ENCODE data around the gene CPPED1.

Gene CPPED1

GRCh38 chr16:12744860-12745259 is 58.8 kb downstream of the CPPED1 start:
- no peak for TF ChIP-seq EZH2phosphoT487 (IDR thresholded peaks at IDR 0.05; ENCODE audit: borderline replicate concordance, low read length)
- no peak for TF ChIP-seq CTCF (IDR thresholded peaks at IDR 0.05; ENCODE audit: low read depth, low read length, poor library complexity, severe bottlenecking)
- Histone ChIP-seq H3K4me1 (ENCODE audit: control insufficient read depth, low read length) (no peaks in the 10 kb centered on the region), H3K36me3 (ENCODE audit: control insufficient read depth, low read length) (no peaks in the 10 kb centered on the region), H3F3A (ENCODE audit: control insufficient read depth, insufficient read depth) (no peaks in the 10 kb centered on the region), H3K9me2 (replicated peaks; ENCODE audit: control insufficient read depth, low read length) (no peaks in the 10 kb centered on the region), H3K4me3 (ENCODE audit: low read length) (no peak overlapping the region), H3K27ac (ENCODE audit: low read depth, low read length) (no peak overlapping the region), H3K27me3 (ENCODE audit: control insufficient read depth, low read length) (no peaks in the 10 kb centered on the region), H3K9me3 (ENCODE audit: control insufficient read depth, insufficient read depth, low read length) (peaks cover 5% of the 10 kb centered on the region; the same call in 1 of the 2 replicates), H3K4me2 (ENCODE audit: low read length) (no peak overlapping the region), H4K20me1 (ENCODE audit: control insufficient read depth, insufficient read depth, low read depth, low read length) (no peaks in the 10 kb centered on the region), H3K79me2 (ENCODE audit: control insufficient read depth, low read length) (no peaks in the 10 kb centered on the region)

DNA sequence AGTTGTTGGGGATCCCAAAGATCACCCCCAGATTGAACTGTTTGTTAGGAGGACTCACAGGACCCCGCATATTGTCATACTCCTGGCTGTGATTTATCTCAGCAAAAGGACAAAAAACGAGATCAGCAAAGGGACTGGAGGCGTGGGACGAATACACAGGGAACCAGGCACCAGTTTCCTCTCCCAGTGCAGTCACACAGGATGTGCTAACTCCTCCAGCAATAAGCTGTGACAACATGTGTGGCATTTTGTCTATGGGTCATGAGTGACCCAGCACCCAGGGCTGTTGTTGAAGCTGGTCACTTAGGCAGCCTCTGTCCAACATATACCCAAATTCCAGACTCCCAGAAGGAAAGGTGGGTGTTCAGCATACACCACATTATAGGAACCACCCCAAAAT is 60.9 kb downstream of the CPPED1 start:
- Histone ChIP-seq H3K27ac (ENCODE audit: low read depth, low read length) (no peak overlapping the region), H3K9me3 (ENCODE audit: control insufficient read depth, insufficient read depth, low read length) (peaks cover 5% of the 10 kb centered on the region; the same call in 1 of the 2 replicates), H3K36me3 (ENCODE audit: control insufficient read depth, low read length) (no peaks in the 10 kb centered on the region), H3K4me2 (ENCODE audit: low read length) (no peak overlapping the region), H3K4me3 (ENCODE audit: low read length) (no peak overlapping the region), H3K9me2 (replicated peaks; ENCODE audit: control insufficient read depth, low read length) (no peaks in the 10 kb centered on the region), H3F3A (ENCODE audit: control insufficient read depth, insufficient read depth) (no peaks in the 10 kb centered on the region), H3K27me3 (ENCODE audit: control insufficient read depth, low read length) (no peaks in the 10 kb centered on the region), H3K4me1 (ENCODE audit: control insufficient read depth, low read length) (no peaks in the 10 kb centered on the region), H4K20me1 (ENCODE audit: control insufficient read depth, insufficient read depth, low read depth, low read length) (no peaks in the 10 kb centered on the region), H3K79me2 (ENCODE audit: control insufficient read depth, low read length) (no peaks in the 10 kb centered on the region)
- TF ChIP-seq CTCF (IDR thresholded peaks at IDR 0.05; ENCODE audit: low read depth, low read length, poor library complexity, severe bottlenecking) (no peak), EZH2phosphoT487 (IDR thresholded peaks at IDR 0.05; ENCODE audit: borderline replicate concordance, low read length) (no peak)

DNA sequence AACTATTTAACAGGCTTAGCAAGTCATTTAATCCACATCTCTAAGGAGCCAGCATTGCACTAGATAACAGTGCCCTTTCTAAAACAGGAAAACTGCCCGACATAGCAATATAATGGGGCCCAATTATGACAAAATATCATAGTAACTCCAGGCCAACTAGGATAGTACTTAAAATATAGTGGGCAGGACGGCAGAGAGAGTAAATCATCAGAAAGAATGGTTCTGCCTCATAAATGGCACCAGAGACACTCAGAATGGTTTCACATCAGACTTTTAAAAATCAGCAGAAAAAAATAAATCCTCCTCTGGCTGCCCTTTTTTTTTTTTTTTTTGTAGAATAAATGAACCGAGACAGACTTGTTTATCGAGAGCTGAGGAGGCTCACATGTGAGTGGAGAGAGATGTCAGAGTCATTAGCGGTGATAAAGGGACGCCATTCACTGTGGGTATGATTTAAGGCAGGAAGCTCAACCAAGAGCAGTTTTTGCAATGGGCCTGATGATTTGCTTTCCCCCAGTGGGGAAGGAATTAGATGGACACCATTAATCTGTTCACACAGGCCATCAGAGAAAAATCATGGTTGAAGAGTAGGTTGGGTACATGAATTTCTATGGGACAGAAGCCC is 62.6 kb downstream of the CPPED1 start:
- Histone ChIP-seq H3K9me3 (ENCODE audit: control insufficient read depth, insufficient read depth, low read length) (peaks cover 5% of the 10 kb centered on the region; the same call in 1 of the 2 replicates), H3K4me2 (ENCODE audit: low read length) (no peak overlapping the region), H3K36me3 (ENCODE audit: control insufficient read depth, low read length) (no peaks in the 10 kb centered on the region), H3K9me2 (replicated peaks; ENCODE audit: control insufficient read depth, low read length) (no peaks in the 10 kb centered on the region), H3K4me3 (ENCODE audit: low read length) (no peak overlapping the region), H3K27me3 (ENCODE audit: control insufficient read depth, low read length) (no peaks in the 10 kb centered on the region), H3K79me2 (ENCODE audit: control insufficient read depth, low read length) (no peaks in the 10 kb centered on the region), H3F3A (ENCODE audit: control insufficient read depth, insufficient read depth) (no peaks in the 10 kb centered on the region), H3K4me1 (ENCODE audit: control insufficient read depth, low read length) (no peaks in the 10 kb centered on the region), H4K20me1 (ENCODE audit: control insufficient read depth, insufficient read depth, low read depth, low read length) (no peaks in the 10 kb centered on the region), H3K27ac (ENCODE audit: low read depth, low read length) (no peak overlapping the region)
- TF ChIP-seq EZH2phosphoT487 (IDR thresholded peaks at IDR 0.05; ENCODE audit: borderline replicate concordance, low read length): no peak
- no peak for TF ChIP-seq CTCF (IDR thresholded peaks at IDR 0.05; ENCODE audit: low read depth, low read length, poor library complexity, severe bottlenecking)
